ENCODE results near the gene TMEM139. TPM values are rescaled to one million over a fixed set of nuclear protein-coding genes. Genes with fewer than 3 reads are reported as not detected.
A peak's percentile ranks its signal among the peaks of the same experiment; 100 is the strongest.

Gene TMEM139
- polyA plus RNA-seq, 1 of the 3 experiments (the other 2 are of a cell fraction) = 0.05 TPM

GRCh38 chr7:143263266-143264195 is 21.2 kb upstream of the TMEM139 start, which contains the start of gene GSTK1:
Gene GSTK1, plus strand, starts transcription at chr7:143263441. Its CDS starts 73 bp downstream, at chr7:143263514.
- H3K27me3 ChIP-seq (ENCODE audit: insufficient read depth) = no peaks in the 10 kb centered on the region
- peaks cover 23% of the 10 kb centered on the region for H3K79me2 ChIP-seq (ENCODE audit: insufficient read depth)
- CTCF ChIA-PET = interaction anchor here (0.9 to 3.9 kb wide), 15 partner anchors 13 to 153 kb away, joined by 3 to 17 read pairs (median 5); partner anchors contain the start of gene CASP2
- peak within 1 kb of the TSS; percentile 72 for H3K9ac ChIP-seq
- peak; percentile 94 for DNase-seq
- peak within 1 kb of the TSS; percentile 54 to 79; a peak in 3 of 4 replicates for H3K27ac ChIP-seq (ENCODE audit: low read depth in 2 of 2, low read length in 1 of 2)
- no peaks in the 10 kb centered on the region for H3K9me3 ChIP-seq
- POLR2A ChIA-PET = interaction anchor here (0.5 to 1.6 kb wide), 11 partner anchors 8 to 256 kb away, joined by 3 to 13 read pairs (median 4); partner anchors contain the start of gene CASP2
- H4K20me1 ChIP-seq (ENCODE audit: insufficient read depth) = no peaks in the 10 kb centered on the region
- H3K4me3 ChIP-seq (ENCODE audit: low read depth in 2 of 2, low read length in 1 of 2) = peak within 1 kb of the TSS; percentile 76 to 96
- no peaks in the 10 kb centered on the region for H3F3A ChIP-seq (replicated peaks; ENCODE audit: insufficient read depth)
- H3K4me1 ChIP-seq (ENCODE audit: control insufficient read depth in 1 of 2, insufficient read depth in 2 of 2, low read depth in 1 of 2, low read length in 1 of 2) = peaks cover 7 to 12% of the 10 kb centered on the region in 2 experiments; a peak in 2 of 4 replicates
- H3K9me2 ChIP-seq = no peaks in the 10 kb centered on the region
- 1% methylated on average over 43 of the region's 48 CpGs for WGBS (ENCODE audit: low lambda C conversion rate)
- peaks cover 30 to 31% of the 10 kb centered on the region in 2 experiments for H3K36me3 ChIP-seq (replicated peaks in 1 of 2; ENCODE audit: control insufficient read depth in 1 of 2, insufficient read depth in 2 of 2, low read length in 1 of 2)
- peak within 1 kb of the TSS; percentile 91 for H3K4me2 ChIP-seq
- peak within 1 kb of the TSS; percentile 95 for H2AFZ ChIP-seq (ENCODE audit: low read depth)
- TF ChIP-seq YY1 (IDR thresholded peaks at IDR 0.05; ENCODE audit: low read depth) = no peak; the same call in 1 of the 2 replicates
- TF ChIP-seq ELF1 (IDR thresholded peaks at IDR 0.05) = peak; percentile 91
- TF ChIP-seq FOXM1 (IDR thresholded peaks at IDR 0.05; ENCODE audit: low read depth) = no peak
- peak; percentile 92 for TF ChIP-seq MXI1 (IDR thresholded peaks at IDR 0.05; ENCODE audit: low read depth, low read length)
- TF ChIP-seq RXRA (IDR thresholded peaks at IDR 0.05; ENCODE audit: borderline replicate concordance, low read depth) = no peak
- TF ChIP-seq TCF12 (IDR thresholded peaks at IDR 0.05) = no peak; the same call in 1 of the 2 replicates
- TF ChIP-seq FOXJ3 (CRISPR knock-in tag; IDR thresholded peaks at IDR 0.05) = peak; percentile 64
- TF ChIP-seq, protein P1, sequence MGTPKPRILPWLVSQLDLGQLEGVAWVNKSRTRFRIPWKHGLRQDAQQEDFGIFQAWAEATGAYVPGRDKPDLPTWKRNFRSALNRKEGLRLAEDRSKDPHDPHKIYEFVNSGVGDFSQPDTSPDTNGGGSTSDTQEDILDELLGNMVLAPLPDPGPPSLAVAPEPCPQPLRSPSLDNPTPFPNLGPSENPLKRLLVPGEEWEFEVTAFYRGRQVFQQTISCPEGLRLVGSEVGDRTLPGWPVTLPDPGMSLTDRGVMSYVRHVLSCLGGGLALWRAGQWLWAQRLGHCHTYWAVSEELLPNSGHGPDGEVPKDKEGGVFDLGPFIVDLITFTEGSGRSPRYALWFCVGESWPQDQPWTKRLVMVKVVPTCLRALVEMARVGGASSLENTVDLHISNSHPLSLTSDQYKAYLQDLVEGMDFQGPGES (IDR thresholded peaks at IDR 0.05; ENCODE audit: low read depth, low read length) = no peak
- TF ChIP-seq GABPA (IDR thresholded peaks at IDR 0.05; ENCODE audit: low read depth) = peak; percentile 71
- peak; percentile 38 for TF ChIP-seq CHD2 (IDR thresholded peaks at IDR 0.05; ENCODE audit: low read length, partially characterized antibody)
- no peak for TF ChIP-seq RFX5 (IDR thresholded peaks at IDR 0.05; ENCODE audit: low read length)
- no peak; the same call in 1 of the 2 replicates for TF ChIP-seq NFIC (IDR thresholded peaks at IDR 0.05; ENCODE audit: borderline replicate concordance)
- no peak for TF ChIP-seq EP300 (IDR thresholded peaks at IDR 0.05; ENCODE audit: borderline replicate concordance in 1 of 2, low read depth in 1 of 2, low read length in 1 of 2)
- TF ChIP-seq TEAD4 (IDR thresholded peaks at IDR 0.05; ENCODE audit: borderline replicate concordance, insufficient read depth) = no peak
- TF ChIP-seq, protein P2, sequence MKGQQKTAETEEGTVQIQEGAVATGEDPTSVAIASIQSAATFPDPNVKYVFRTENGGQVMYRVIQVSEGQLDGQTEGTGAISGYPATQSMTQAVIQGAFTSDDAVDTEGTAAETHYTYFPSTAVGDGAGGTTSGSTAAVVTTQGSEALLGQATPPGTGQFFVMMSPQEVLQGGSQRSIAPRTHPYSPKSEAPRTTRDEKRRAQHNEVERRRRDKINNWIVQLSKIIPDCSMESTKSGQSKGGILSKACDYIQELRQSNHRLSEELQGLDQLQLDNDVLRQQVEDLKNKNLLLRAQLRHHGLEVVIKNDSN (IDR thresholded peaks at IDR 0.05; ENCODE audit: borderline replicate concordance, low read depth) = no peak
- TF ChIP-seq CTCF (IDR thresholded peaks at IDR 0.05) = 0 out of 2 replicates have a peak, but pooled peaks have one; percentile 8
- TF ChIP-seq GATA2 (CRISPR knock-in tag; IDR thresholded peaks at IDR 0.05) = no peak
- TF ChIP-seq FOSL2 (IDR thresholded peaks at IDR 0.05; ENCODE audit: borderline replicate concordance, low read depth) = no peak
- TF ChIP-seq, protein P3, sequence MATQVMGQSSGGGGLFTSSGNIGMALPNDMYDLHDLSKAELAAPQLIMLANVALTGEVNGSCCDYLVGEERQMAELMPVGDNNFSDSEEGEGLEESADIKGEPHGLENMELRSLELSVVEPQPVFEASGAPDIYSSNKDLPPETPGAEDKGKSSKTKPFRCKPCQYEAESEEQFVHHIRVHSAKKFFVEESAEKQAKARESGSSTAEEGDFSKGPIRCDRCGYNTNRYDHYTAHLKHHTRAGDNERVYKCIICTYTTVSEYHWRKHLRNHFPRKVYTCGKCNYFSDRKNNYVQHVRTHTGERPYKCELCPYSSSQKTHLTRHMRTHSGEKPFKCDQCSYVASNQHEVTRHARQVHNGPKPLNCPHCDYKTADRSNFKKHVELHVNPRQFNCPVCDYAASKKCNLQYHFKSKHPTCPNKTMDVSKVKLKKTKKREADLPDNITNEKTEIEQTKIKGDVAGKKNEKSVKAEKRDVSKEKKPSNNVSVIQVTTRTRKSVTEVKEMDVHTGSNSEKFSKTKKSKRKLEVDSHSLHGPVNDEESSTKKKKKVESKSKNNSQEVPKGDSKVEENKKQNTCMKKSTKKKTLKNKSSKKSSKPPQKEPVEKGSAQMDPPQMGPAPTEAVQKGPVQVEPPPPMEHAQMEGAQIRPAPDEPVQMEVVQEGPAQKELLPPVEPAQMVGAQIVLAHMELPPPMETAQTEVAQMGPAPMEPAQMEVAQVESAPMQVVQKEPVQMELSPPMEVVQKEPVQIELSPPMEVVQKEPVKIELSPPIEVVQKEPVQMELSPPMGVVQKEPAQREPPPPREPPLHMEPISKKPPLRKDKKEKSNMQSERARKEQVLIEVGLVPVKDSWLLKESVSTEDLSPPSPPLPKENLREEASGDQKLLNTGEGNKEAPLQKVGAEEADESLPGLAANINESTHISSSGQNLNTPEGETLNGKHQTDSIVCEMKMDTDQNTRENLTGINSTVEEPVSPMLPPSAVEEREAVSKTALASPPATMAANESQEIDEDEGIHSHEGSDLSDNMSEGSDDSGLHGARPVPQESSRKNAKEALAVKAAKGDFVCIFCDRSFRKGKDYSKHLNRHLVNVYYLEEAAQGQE (IDR thresholded peaks at IDR 0.05; ENCODE audit: low read depth, low read length) = 0 out of 2 replicates have a peak, but pooled peaks have one; percentile 11
- TF ChIP-seq PBX3 (IDR thresholded peaks at IDR 0.05) = no peak
- peak; percentile 99 for TF ChIP-seq POLR2AphosphoS5 (IDR thresholded peaks at IDR 0.05; ENCODE audit: low read depth, low read length)
- no peak for TF ChIP-seq JUND (IDR thresholded peaks at IDR 0.05)
- TF ChIP-seq, protein P4, sequence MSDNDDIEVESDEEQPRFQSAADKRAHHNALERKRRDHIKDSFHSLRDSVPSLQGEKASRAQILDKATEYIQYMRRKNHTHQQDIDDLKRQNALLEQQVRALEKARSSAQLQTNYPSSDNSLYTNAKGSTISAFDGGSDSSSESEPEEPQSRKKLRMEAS (IDR thresholded peaks at IDR 0.05; ENCODE audit: low read depth) = peak; percentile 88
- TF ChIP-seq TAF1 (IDR thresholded peaks at IDR 0.05; ENCODE audit: borderline replicate concordance, low read depth, low read length) = peak; percentile 90
